Measurements from ENCODE around the gene ACACA. TPM values are rescaled to one million over a fixed set of nuclear protein-coding genes. Genes with fewer than 3 reads are reported as not detected.
"Not testable (repeated sequence)": the region's sequence is repeated elsewhere in the genome, so short reads cannot be mapped to it uniquely, and the experiment has no call there.

The ACACA gene
- total and polyA plus RNA-seq, 2 experiments from 2014 or later: 59.6 to 164 TPM

DNA sequence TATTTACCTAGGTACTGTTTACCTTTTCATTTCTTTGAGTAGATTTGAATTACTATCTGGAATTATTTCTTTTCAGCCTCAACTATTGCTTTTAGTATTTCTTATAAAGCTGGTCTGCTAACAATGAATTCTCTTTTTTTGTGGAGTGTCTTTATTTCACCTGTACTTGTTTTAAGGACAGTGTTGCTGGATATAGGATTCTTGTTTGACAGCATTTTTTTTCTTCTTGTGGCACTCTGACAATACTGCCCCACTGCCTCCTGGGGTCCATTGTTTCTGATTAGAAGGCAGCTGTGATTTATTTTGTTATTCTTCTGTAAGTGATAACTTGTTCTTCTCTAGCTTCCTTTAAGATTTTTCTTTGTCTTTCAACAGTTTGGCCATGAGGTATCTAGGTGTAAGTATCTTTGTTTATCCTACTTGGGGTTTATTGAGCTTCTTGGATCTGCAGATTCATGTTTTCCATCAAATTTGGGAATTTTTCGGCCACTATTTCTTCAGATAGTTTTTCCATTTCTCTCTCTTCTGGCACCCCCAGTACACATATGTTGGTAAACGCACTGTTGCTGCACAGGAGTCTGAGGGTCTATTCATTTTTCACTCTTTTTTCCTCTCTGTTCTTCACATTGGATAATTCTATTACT is 327.4 kb downstream of the ACACA start (continued):
- TF ChIP-seq ZNF462 (CRISPR knock-in tag; IDR thresholded peaks at IDR 0.05): no peak
- no peak for TF ChIP-seq EZH2 (IDR thresholded peaks at IDR 0.05; ENCODE audit: low read depth, unreplicated experiment)
- no peak for TF ChIP-seq NANOG (IDR thresholded peaks at IDR 0.05; ENCODE audit: borderline replicate concordance)
- no peak for TF ChIP-seq ZNF331 (CRISPR knock-in tag; IDR thresholded peaks at IDR 0.05; ENCODE audit: low read depth)
- TF ChIP-seq POLR2AphosphoS5 (IDR thresholded peaks at IDR 0.05; ENCODE audit: low read depth): no peak
- TF ChIP-seq JUNB (IDR thresholded peaks at IDR 0.05; ENCODE audit: unreplicated experiment): no peak
- TF ChIP-seq CREB1 (CRISPR knock-in tag; IDR thresholded peaks at IDR 0.05; ENCODE audit: low read depth): no peak

DNA sequence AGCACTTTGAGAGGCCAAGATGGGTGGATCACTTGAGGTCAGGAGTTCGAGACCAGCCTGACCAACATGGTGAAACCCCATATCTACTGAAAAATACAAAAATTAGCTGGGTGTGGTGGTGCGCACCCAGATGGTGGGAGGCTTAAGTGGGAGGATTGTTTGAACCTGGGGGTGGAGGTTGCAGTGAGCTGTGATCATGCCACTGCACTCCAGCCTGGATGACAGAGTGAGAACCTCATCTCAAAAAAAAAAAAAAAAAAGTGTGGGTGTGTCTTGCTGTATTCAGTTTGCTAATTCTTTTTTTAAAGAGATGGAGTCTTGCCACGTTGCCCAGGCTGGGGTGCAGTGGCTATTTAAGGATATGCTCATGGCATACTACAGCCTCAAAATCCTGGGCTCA is 333.2 kb downstream of the ACACA start:
- not testable (repeated sequence) for H3K27me3 Mint-ChIP-seq (ENCODE audit: insufficient read depth, low read depth, poor library complexity); H3K27ac ChIP-seq (ENCODE audit: low read depth); H3K4me1 ChIP-seq (ENCODE audit: insufficient read depth); DNase-seq (ENCODE audit: low spot score); H3K4me1 Mint-ChIP-seq; H4K20me1 ChIP-seq (replicated peaks; ENCODE audit: insufficient read depth); H3K4me3 Mint-ChIP-seq; H3K9me2 ChIP-seq (ENCODE audit: insufficient read depth); H3K27ac Mint-ChIP-seq; H2AFZ ChIP-seq; H3F3A ChIP-seq (replicated peaks; ENCODE audit: low read depth); H3K9me3 Mint-ChIP-seq; H3K4me2 ChIP-seq; H3K27me3 ChIP-seq (ENCODE audit: insufficient read depth); H3K36me3 ChIP-seq (ENCODE audit: insufficient read depth); H3K79me2 ChIP-seq (replicated peaks; ENCODE audit: insufficient read depth); ATAC-seq; H3K4me3 ChIP-seq
- peaks cover 13% of the 10 kb centered on the region; the same call in 2 of the 3 replicates for H3K36me3 Mint-ChIP-seq (ENCODE audit: low read depth)

All from GM23338 (cell line).